ENCODE data around the gene NLRP5.
"Not testable (repeated sequence)": the region's sequence is repeated elsewhere in the genome, so short reads cannot be mapped to it uniquely, and the experiment has no call there.

NLRP5 gene

GRCh38 chr19:56079609-56080008 lies 93.0 kb downstream of the NLRP5 start:
- no peak for DNase-seq

DNA sequence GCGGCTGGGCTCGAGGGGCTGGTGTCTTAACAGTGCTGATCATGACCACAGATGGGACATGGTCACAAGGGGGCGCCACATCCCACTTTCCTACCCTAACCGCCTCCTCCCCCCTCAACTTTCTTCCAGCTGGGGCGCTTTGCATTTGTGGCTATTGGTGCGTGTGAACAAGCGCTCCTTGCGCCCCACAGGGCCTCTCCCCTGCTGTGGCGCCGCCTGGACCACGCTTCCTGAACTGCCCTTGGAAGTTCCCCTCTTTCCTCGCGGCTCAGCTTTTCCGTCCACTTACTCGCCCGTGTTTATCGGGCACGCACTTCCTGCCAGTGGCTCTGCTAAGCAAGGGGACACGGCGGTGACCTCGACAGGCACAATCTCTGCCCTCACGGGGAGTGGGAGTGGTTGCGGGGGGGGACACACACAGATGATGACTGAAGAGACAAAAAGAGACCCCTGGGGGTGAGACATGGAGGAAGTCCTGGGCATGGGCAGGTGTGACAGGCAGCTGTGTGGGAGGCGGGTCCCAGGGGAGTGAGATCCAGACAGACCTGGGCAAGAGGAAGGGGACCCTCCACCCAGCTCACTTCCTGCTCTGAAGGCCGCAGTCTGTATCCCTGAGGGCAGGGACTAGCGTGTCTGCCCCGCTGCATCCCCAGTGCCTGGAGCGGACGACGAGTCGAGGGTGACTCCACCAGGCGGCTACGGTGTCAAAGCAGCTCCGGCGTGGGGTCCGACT lies 94.3 kb downstream of the NLRP5 start:
- no peak for DNase-seq

- no peak for DNase-seq
These were observed 97.1 kb downstream of the NLRP5 start for GRCh38 chr19:56083668-56084067.

- no peak for DNase-seq
These were observed 98.4 kb downstream of the NLRP5 start for GRCh38 chr19:56084835-56085536.

DNA sequence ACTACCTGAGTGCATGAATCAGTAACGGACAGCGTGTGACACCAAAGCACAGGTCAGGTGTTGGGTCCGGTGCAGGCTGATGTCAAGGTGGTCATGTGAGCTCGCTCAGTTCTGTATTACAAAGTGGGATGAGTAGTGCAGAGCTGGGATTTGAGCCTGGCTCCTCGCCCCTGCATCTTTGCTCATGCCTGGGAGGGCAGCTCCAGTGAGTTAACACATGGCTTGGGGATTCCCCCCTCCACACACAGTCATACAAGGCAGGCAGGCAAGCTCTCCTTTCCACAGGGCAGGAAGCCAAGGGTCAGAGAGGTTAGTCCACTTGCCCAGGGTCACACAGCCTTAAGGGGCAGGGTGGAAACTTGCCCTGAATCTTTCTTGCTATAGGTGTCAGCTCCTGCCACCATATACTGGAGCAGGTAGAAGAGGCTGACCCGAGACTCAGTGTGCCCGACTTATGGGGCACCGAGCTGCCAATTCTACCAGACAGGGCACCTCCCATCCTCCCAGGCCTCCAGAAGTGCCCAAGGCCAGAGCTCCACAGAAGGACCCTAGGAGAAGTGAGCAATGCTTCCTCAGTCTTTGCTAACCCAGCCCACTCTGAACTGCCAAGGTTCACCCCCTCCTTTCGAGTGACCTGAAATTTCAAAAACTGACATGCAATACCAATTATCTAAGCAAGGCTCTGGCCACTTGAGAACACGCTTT lies 99.1 kb downstream of the NLRP5 start:
- DNase-seq = no peak

DNA sequence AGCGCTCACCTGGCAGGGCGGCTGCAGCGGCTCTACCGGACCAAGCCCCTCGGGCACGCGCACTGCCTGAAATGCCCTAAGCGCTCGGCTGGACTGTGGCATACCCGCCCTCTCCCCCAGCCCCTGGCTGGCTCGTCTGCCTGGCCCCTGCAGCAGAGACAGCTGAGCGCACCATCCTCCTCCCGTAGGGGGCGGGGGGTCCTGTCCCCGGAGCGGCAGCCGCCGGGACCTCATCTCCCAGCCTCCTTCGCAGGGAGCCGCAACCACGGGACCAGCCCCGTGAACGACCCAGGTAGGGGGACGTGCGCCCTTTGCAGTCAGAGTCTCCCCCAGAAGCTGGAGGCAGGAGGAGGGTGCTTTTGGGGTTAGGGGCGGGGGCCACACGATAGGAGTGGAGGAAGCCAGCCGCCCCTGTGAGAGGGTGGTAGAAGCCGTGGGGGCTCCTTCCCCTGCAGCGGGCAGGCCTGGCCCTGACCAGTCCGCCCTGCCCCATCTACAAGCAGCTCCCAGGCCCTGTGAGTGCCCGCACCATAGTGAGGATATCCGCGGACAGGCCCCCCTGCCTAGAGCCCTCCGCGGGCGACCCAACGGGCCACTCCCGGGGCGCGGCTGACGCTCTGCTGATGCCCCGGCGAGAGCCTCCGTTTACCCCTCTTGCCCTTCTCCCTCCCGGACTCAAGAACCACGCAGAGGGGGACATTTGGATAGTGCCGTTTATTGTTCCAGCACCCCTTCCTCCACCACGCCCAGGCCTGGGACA lies 100.3 kb downstream of the NLRP5 start:
- DNase-seq = no peak

GRCh38 chr19:56087647-56088496 lies 101.3 kb downstream of the NLRP5 start:
- DNase-seq = no peak

DNA sequence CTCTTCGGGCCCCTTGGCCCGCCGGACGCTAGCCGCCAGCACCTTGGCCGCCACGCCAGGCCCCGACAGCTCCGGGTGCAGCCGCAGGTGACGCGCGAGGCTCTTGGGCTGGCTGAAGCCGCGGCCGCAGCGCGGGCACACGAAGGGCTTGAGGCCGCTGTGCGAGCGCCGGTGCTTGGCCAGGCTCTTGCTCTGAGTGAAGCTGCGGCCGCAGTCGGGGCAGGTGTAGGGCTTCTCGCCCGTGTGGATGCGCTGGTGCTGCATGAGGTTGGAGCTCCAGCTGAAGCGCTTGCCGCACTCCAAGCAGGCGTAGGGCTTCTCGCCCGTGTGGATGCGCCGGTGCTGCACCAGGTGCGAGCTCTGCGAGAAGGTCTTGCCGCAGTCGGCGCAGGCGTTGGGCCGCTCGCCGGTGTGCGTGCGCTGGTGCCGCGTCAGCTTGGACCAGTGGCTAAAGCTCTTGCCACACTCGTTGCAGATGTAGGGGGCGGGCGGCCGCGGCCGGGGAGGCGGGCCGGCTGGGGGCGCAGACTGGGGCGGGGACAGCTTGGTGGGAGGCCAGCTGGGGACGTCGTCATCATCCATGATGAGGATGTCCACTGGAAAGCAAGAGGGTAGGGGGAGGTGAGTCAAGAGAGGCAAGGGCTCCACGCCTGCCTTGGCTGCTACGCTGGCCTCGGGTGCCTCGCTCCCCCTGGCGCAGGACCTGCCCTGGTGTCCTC lies 102.1 kb downstream of the NLRP5 start:
- DNase-seq = no peak

- DNase-seq = no peak
These were observed 102.8 kb downstream of the NLRP5 start for GRCh38 chr19:56089344-56089743.

DNA sequence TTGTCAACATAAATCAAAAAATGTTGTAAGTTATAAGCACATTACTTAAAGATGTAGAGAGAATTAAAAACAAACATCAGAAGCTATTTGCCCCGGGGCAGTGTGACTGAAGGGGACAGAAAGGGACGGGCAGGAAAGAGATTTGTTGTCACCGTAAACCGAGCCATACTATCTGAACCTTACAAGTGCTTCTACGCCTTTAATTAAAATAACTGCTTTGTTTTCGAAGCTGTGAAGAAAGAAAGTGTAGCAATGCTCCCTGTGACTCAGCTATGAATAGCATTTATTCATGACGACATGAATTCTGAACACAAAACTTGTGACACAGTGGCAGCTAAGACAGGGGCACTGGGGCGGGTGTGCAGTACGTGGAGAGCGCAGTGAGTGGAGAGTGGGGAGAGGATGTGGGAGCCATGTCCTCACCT lies 104.5 kb downstream of the NLRP5 start:
- DNase-seq = no peak

DNA sequence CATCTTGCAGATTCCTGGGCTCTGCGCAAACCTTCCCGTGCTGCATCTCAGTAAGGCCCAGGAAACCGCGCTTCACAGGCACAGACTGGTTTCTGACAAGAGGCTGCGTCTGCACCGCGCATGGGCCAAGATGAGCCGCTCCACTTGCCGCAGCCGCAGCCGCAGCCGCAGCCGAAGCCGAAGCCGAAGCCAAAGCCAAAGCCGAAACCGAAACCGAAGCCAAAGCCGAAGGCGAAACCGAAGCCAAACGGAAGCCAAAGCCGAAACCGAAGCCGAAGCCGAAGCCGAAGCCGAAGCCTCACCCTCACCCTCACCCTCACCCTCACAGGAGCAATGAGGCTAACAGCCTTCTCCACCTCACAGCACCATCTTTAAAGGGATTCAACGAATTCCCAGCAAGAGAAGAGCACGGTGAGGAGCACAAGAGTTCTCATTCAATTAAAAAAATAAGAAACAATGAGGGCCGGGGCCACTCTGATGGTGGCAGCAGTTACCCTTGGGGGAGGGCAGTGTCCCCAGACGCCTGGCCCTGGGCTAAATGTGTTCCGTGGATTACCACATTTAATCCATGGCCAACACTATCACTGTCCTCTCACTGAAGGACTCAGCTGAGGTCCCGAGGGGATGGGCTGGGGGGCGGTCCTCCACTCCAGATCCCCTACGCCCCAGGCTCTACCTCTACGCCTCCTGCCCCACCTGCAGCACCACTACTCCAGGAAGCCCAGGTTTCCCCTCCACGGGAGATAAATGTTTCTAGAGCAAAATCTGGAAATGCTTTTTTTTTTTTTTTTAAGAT lies 105.4 kb downstream of the NLRP5 start:
- no peak for DNase-seq

DNA sequence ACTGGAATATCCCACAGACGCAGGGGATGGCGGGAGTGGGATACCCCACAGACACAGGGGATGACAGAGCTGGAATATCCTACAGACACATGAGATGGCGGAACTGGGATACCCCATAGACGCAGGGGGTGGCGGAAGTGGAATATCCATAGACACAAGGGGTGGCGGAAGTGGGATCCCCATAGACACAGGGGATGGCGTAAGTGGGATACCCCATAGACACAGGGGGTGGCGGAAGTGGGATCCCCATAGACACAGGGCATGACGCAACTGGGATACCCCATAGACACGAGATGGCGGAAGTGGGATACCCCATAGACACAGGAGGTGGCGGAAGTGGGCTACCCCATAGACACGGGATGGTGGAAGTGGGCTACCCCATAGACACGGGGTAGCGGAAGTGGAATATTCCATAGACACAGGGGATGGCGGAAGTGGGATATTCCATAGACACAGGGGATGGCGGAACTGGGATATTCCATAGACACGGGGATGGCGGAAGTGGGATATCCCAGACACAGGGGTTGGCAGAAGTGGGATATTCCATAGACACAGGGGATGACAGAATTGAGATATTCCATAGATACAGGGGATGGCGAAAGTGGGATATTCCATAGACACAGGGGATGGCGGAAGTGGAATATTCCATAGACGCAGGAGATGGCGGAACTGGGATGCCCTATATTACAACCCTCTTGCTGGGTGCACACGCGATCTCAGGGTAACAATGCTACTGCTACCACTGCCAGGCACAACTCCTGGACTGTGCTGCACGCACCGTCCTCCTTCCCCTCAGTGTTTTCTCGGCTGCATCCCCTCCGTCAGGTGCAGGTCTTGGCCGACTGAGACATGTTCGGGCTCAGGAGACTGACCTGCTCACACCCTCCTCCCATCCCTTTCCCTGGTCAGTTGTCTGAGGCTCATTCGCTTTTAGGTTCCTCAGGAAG lies 106.4 kb downstream of the NLRP5 start:
- no peak for DNase-seq

GRCh38 chr19:56094449-56094848 lies 107.9 kb downstream of the NLRP5 start:
- DNase-seq = no peak

DNA sequence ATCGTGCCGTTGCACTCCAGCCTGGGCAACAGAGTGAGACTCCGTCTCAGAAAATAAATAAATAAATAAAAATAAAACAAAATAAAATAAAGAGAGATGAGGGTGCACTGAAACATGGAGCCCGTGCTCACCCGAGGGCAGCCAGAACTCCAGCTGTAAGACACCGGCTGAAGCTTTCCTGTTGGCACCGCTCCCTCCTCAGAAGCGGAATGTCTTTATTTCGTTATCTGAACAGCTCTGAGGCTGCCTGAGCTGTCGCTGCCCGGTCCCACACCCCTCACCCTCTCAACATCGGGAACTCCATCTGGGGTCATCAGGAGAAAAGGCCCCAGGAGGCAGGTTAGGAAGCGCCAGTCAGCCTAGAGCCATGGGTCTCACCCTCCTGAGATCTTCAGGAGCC lies 110.1 kb downstream of the NLRP5 start:
- DNase-seq = no peak

DNA sequence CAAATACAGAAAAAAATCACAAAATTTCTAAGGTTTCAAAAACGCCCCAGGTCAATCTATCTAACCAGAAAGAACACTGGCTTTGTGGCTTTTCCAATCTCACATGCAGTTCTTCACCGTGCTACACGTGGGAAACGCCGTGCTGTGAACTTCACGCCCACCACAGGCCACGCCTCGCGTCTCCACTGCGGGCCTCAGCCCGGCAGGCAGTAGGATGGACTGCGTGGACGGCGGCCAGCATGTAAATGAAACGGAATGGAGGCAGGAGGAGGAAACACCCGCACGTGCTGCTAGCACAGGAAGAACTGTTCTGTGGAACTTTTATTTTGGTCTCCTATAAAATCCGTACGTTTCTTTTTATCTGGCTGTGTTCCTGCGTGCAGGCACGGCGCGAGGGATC lies 110.7 kb downstream of the NLRP5 start:
- no peak for DNase-seq

- DNase-seq = no peak
These were observed 111.2 kb downstream of the NLRP5 start for GRCh38 chr19:56097776-56098175.

DNA sequence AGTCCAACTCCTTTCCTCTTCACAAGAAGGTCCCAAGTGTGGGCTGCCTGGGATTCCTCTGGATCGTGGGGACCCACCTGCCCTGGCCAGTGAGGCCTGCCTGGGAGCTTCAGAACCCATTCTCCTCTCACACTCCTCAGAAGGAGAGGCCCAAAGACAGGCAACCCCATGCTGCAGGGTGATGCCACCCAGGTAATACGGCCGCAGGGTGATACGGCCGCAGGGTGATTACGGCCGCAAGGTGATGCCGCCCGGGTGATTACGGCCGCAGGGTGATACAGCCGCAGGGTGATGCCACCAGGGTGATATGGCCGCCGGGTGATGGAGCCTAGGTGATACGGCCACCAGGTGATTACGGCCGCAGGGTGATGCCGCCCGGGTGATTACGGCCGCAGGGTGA lies 111.7 kb downstream of the NLRP5 start:
- not testable (repeated sequence) for DNase-seq

DNA sequence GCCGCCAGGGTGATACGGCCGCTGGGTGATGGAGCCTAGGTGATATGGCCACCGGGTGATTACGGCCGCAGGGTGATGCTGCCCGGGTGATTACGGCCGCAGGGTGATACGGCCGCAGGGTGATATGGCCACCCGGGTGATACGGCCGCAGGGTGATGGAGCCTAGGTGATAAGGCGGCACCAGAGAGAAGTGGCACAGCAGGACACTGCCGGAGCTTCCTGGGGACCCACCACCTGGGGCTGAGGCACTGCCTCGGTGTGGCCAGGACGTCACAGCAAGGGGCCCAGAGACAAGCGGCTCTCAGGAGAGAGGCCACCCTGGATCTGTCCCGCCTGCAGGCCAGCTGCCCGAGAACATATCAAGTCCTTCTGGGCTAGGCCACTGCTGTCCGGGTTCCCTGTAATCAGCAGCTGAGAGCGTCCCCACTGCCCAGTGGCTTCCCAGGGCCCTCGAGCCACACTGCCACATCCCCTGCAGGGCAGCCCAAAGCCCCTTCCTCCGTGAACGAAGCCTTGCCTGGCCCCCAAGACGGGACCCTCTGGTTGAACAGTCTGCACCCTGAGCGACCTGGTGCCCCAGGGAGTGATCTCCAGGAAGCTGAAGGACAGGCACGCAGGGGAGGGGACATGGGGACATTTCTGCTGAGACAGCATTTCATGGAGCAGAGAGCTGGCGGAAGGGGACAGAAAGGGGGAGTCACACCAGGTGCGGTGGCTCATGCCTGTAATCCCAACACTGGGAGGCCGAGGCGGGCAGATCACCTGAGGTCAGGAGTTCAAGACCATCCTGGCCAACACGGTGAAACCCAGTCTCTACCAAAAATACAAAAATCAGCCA lies 112.4 kb downstream of the NLRP5 start:
- no peak for DNase-seq
